NB4 (cell line): ENCODE measurements around the gene AMOTL1.

ENCODE experiments used
- MYC ChIP-seq: IDR thresholded peaks from 2 replicates; pipeline ENCODE4 v1.6.1; 2011; ENCODE audit warnings: low read depth, low read length
- POLR2A ChIP-seq: IDR thresholded peaks from 2 replicates; pipeline ENCODE4 v1.6.1; 2011; ENCODE audit warnings: mild to moderate bottlenecking; ENCODE audit not compliant: insufficient read length; ENCODE audit errors: extremely low read depth
- TF ChIP-seq, protein P1 (sequence below): IDR thresholded peaks from 2 replicates; pipeline ENCODE4 v1.6.1; 2011; ENCODE audit warnings: low read depth, low read length
- TF ChIP-seq, protein P2 (sequence below): IDR thresholded peaks from one replicate; pipeline ENCODE4 v1.5.1; 2012; ENCODE audit warnings: low read depth, low read length

DNA sequence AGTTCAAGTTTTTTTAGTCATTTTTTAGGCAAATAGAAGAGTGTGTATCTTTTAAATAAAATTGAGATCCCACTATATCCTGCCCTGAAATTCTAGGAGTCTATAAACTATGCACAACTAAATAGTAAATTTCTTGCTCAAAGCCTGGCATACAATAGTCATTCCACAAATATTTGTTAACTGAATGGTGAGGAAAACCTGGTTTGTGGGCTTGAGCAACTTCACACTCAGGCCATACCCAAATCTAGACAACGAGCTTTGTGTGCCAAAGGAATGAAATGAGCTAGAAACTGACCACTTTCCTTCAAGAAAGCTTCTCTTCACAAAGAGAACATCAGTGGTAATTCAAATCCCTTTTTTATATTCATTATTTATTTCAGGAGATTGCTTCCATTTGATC is 39.6 kb upstream of the AMOTL1 start:
- TF ChIP-seq, protein P1, sequence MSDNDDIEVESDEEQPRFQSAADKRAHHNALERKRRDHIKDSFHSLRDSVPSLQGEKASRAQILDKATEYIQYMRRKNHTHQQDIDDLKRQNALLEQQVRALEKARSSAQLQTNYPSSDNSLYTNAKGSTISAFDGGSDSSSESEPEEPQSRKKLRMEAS: no peak
- TF ChIP-seq, protein P2, sequence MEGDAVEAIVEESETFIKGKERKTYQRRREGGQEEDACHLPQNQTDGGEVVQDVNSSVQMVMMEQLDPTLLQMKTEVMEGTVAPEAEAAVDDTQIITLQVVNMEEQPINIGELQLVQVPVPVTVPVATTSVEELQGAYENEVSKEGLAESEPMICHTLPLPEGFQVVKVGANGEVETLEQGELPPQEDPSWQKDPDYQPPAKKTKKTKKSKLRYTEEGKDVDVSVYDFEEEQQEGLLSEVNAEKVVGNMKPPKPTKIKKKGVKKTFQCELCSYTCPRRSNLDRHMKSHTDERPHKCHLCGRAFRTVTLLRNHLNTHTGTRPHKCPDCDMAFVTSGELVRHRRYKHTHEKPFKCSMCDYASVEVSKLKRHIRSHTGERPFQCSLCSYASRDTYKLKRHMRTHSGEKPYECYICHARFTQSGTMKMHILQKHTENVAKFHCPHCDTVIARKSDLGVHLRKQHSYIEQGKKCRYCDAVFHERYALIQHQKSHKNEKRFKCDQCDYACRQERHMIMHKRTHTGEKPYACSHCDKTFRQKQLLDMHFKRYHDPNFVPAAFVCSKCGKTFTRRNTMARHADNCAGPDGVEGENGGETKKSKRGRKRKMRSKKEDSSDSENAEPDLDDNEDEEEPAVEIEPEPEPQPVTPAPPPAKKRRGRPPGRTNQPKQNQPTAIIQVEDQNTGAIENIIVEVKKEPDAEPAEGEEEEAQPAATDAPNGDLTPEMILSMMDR: no peak
- no peak for TF ChIP-seq POLR2A
- no peak for TF ChIP-seq MYC
